Activated naive CD8-positive, alpha-beta T cell treated with anti-CD3 and anti-CD28 coated beads for 36 hours (primary cell): Measurements from ENCODE around the gene EIF4E3. TPM values are rescaled to one million over a fixed set of nuclear protein-coding genes. Genes with fewer than 3 reads are reported as not detected.

ENCODE experiments used
- DNase-seq: peaks from one replicate; pipeline ENCODE4 v3.0.0; 2021
- H3K27ac Mint-ChIP-seq: one replicate; pipeline ENCODE4 v1.8.0; 2022; ENCODE audit warnings: mild to moderate bottlenecking, moderate library complexity, mixed read lengths
- H3K27me3 Mint-ChIP-seq: one replicate; pipeline ENCODE4 v1.8.0; 2022; ENCODE audit warnings: mild to moderate bottlenecking, mixed read lengths
- H3K36me3 Mint-ChIP-seq: one replicate; pipeline ENCODE4 v1.8.0; 2021; ENCODE audit warnings: mild to moderate bottlenecking, mixed read lengths
- H3K4me1 Mint-ChIP-seq: one replicate; pipeline ENCODE4 v1.8.0; 2021; ENCODE audit warnings: mixed read lengths
- H3K4me3 Mint-ChIP-seq: one replicate; pipeline ENCODE4 v1.8.0; 2022; ENCODE audit warnings: mild to moderate bottlenecking, moderate library complexity, mixed read lengths
- H3K9me3 Mint-ChIP-seq: one replicate; pipeline ENCODE4 v1.8.0; 2022; ENCODE audit warnings: mixed read lengths
- total RNA-seq, 2 experiments: library from RNA; stranded (reverse); gene quantifications; one replicate each; pipeline ENCODE4 v1.2.3, GENCODE V29; 2021

Gene EIF4E3
- total RNA-seq, 2 experiments from 2014 or later: 24.9 to 26.1 TPM

DNA sequence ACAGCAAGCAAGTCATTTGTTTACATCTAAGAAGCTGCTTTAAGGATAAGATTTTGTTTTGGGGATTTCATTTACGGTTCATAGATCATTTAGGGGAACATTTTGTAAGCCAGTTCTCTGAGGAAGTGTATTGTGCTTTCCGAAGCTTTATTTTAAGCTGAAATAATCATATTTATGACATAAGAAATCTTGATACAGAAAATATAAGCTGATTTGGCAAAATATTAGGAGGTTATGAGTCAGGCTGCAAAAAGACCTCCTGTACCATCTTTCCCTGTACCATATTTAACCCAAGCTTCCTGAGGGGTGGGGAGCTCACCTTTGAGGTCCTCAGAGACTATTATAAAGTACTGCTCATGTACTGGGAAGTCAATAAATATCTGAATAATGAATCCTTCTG, 8.1 kb upstream of the EIF4E3 start:
- Mint-ChIP-seq H3K27ac (no peak overlapping the region), H3K4me3 (no peak overlapping the region), H3K27me3 (peaks cover 12% of the 10 kb centered on the region), H3K4me1 (peaks cover 14% of the 10 kb centered on the region), H3K36me3 (peaks cover 2% of the 10 kb centered on the region), H3K9me3 (peaks cover 6% of the 10 kb centered on the region)
- DNase-seq: no peak

DNA sequence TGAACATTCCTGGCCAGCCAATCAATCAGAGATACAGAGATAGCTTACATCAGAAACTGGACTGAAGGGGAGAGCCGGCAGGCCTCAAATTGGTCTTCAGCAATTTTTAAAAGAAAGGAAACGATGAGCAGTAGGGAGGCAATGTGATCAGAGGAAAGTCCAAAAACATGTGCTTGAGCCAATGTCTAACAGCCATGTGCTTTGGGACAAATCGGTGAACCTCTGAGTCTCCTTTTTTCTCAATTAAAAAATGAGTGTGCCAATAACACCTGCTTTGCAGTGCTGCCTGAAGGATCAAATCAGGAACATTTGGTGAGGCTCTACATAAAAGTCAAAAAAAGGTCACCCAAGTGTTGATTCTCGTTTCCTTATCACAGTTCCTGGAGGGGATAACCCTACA, 7.4 kb upstream of the EIF4E3 start:
- Mint-ChIP-seq H3K4me3 (no peak overlapping the region), H3K27me3 (peaks cover 8% of the 10 kb centered on the region), H3K27ac (no peak overlapping the region), H3K9me3 (peaks cover 5% of the 10 kb centered on the region), H3K4me1 (peaks cover 16% of the 10 kb centered on the region), H3K36me3 (peaks cover 2% of the 10 kb centered on the region)
- no peak for DNase-seq

DNA sequence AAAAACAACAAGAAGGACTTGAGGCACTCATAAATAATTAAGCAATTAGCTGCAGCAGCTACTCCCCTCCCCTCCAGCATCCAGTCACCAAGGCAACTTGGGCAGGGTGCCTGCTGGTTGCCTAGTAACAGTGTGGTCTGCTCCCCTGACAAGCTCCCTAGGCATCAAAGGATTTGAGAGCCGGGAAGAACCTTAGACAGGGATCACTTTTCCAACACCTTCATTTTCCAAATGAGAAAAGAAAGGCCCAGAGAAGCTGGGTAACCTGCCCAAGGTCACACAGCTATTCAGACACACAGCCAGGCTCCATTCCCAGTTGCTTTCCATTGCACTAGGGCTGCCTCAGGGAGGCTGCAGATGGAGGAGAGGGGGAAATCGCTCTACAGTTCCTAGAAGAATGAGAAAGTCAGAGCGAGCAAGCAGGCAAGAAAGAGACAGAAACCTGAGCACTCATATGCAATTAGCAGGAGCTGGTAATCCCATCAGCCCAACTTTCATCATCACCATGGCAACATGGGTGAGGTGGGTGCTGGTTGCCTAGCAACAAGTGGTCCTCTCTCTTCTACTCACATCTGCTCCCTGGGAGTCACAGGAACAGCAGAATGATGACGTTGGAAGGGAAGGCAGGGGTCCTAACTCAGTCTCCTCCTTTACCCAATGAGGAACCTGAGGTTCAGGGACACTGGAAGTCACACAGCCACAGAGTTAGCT, 3.6 kb upstream of the EIF4E3 start:
- no peak overlapping the region for H3K27ac Mint-ChIP-seq
- H3K36me3 Mint-ChIP-seq: peaks cover 8% of the 10 kb centered on the region
- no peak overlapping the region for H3K4me3 Mint-ChIP-seq
- DNase-seq: peak; percentile 29
- no peaks in the 10 kb centered on the region for H3K9me3 Mint-ChIP-seq
- H3K4me1 Mint-ChIP-seq: peaks cover 35% of the 10 kb centered on the region
- H3K27me3 Mint-ChIP-seq: no peaks in the 10 kb centered on the region

DNA sequence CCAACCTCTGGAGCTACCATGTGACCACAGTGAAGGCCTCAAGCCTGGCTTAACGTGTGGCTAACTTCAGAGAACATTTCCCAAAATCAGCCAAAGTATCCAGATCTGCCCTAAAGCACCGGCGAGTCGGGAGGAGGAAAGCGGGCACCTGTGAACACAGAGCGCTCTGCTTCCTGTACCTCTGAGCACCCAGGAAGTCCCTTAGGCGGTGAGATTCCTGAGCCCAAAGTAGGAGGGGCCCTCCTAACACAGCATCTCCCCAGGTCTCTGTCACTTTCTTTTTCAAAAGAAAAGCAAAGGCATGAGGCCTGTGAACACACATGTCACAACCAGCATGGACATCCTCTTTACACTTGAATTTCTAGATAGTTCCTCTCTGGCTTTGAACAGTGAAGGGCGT, 944 bp upstream of the EIF4E3 start:
- peaks cover 54% of the 10 kb centered on the region for H3K4me1 Mint-ChIP-seq
- H3K36me3 Mint-ChIP-seq: peaks cover 11% of the 10 kb centered on the region
- DNase-seq: peak; percentile 38
- peak overlapping the region; percentile 96 for H3K4me3 Mint-ChIP-seq
- H3K27me3 Mint-ChIP-seq: no peaks in the 10 kb centered on the region
- H3K27ac Mint-ChIP-seq: peak overlapping the region; percentile 98
- H3K9me3 Mint-ChIP-seq: no peaks in the 10 kb centered on the region

DNA sequence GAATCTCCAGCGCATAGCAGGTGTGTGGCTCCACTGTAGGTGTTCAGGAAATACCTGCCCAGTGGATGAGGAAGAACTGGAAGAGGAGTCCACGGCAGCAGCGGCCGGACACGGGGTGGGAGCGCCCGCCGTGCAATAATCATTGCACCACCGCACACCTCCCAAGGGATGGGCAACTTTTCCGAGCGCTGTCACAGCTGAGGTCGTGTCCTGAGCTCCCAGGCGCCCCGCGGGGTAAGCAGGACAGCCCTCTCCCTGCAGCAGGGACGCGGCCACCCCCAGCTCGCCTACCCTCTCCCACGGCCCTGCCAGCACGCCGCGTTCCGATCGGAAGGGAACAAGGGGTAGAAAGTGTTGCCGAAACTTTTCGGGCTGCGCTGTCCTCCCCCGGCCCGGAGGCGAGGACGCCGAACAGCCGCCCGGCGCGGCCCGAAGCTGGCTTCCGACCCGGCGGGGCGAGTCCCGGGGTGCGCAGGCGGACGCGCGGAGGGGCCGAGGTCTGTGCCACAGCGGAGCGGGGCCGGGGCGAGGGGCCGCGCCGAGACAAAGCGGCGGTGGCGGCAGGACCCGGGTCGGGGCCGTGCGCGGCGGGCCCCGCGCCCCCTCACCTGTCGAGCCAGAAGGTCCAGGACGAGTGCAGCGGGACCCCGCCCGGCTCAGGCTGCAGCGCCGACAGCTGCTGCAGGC, 475 bp downstream of the EIF4E3 start:
- H3K9me3 Mint-ChIP-seq: no peaks in the 10 kb centered on the region
- DNase-seq: peak; percentile 61
- H3K4me1 Mint-ChIP-seq: peaks cover 58% of the 10 kb centered on the region
- peak overlapping the region; percentile 94 for H3K27ac Mint-ChIP-seq
- H3K36me3 Mint-ChIP-seq: peaks cover 19% of the 10 kb centered on the region
- no peaks in the 10 kb centered on the region for H3K27me3 Mint-ChIP-seq
- peak overlapping the region; percentile 91 for H3K4me3 Mint-ChIP-seq

DNA sequence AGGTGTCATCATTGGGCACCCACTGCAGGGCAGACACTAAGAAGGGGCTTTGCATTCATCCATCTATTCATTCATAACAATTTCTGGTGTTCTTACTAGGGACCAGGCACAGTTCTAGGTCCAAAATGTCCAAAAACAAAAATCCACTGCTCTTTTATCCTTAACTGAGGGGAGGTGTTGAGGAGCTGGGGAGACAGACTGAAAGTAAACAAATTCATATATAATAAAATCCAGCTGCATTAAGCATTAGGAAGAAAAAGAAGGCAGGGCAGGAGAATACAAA, 1.1 kb downstream of the EIF4E3 start:
- Mint-ChIP-seq H3K9me3 (peaks cover 1% of the 10 kb centered on the region), H3K4me1 (peaks cover 59% of the 10 kb centered on the region), H3K27ac (peak overlapping the region; percentile 94), H3K27me3 (no peaks in the 10 kb centered on the region), H3K36me3 (peaks cover 25% of the 10 kb centered on the region), H3K4me3 (peak overlapping the region; percentile 91)
- DNase-seq: no peak

DNA sequence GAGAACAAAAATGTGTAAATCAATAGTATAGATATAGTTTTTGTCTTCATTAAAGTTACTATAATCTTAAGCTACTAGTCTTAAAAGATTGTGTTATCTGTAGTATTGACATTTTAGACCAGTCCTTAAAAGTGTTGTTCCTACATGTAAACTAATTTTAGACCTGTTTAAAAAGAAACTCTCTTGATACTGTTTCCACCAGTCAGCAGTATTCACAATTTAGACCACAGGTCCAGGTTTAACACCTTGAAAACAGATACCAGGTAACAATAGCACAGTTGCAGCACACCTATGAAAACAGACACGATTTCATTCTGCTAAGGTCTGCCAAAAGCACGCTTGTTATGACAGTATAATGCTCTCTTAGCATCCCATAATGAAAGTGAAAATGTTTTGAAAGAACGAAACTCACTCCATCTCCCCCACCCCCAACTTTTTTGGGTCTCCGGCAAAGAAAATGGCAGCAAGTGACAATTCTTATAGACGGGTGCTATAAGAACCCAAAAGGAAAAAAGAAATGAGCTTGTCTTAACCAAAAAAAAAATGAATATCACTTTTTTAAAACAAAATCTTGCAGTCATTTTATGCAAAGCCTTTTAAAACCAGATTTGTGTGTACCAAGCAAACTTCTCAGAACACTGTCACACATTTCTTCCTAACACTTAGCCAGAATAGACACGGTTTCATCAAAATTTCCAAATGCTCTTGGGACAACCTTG, 1.6 kb downstream of the EIF4E3 start:
- Mint-ChIP-seq H3K4me3 (peak overlapping the region; percentile 91), H3K27me3 (no peaks in the 10 kb centered on the region), H3K27ac (peak overlapping the region; percentile 94), H3K9me3 (peaks cover 1% of the 10 kb centered on the region), H3K4me1 (peaks cover 61% of the 10 kb centered on the region), H3K36me3 (peaks cover 27% of the 10 kb centered on the region)
- peak; percentile 50 for DNase-seq

DNA sequence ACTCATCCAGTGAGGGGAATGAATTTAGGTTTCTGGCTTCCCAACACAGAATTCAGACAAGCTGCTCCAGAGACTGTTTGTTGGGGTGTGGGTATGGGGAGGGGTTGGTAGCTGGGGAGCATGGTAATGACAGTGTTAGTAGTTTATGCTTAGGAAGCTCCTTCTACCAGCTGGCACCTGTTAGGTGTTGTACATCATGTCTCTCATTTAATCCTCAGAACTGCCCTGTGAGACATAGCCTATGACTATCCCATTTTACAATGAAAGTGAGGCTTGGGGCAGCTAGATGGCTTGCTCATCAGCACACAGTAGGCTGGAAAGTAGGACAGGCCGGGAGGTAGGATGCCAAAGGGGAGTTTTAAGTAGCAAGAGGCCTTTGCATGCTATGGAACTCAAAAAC, 2.5 kb downstream of the EIF4E3 start:
- H3K36me3 Mint-ChIP-seq: peaks cover 27% of the 10 kb centered on the region
- H3K4me1 Mint-ChIP-seq: peaks cover 64% of the 10 kb centered on the region
- H3K9me3 Mint-ChIP-seq: peaks cover 1% of the 10 kb centered on the region
- peak overlapping the region; percentile 94 for H3K27ac Mint-ChIP-seq
- no peaks in the 10 kb centered on the region for H3K27me3 Mint-ChIP-seq
- no peak for DNase-seq
- H3K4me3 Mint-ChIP-seq: peak overlapping the region; percentile 68

DNA sequence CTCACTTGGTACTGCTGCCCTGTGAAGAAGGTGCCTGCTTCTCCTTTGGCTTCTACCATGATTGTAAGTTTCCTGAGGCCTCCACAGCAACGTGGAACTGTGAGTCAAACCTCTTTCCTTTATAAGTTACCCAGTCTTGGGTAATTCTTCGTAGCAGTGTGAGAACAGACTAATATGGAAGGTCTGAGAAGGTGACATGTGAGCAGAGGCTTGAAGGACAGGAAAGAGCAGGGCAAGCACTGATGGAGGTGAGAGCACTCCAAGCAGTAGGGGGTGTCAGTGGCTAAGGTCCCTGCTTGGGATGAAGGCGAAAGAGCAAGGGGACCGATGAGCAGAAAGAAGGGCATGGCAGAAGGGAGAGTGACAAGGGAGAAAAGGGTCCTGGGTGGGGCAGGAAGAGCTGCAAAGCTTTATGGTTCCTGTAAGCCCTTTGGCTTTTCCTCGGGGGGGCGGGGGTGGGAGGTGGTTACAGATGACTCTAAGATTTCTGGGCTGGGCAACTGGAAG, 3.5 kb downstream of the EIF4E3 start:
- Mint-ChIP-seq H3K4me1 (peaks cover 68% of the 10 kb centered on the region), H3K27ac (peak overlapping the region; percentile 94), H3K36me3 (peaks cover 27% of the 10 kb centered on the region), H3K27me3 (no peaks in the 10 kb centered on the region), H3K4me3 (peak overlapping the region; percentile 61), H3K9me3 (peaks cover 1% of the 10 kb centered on the region)
- peak; percentile 21 for DNase-seq

DNA sequence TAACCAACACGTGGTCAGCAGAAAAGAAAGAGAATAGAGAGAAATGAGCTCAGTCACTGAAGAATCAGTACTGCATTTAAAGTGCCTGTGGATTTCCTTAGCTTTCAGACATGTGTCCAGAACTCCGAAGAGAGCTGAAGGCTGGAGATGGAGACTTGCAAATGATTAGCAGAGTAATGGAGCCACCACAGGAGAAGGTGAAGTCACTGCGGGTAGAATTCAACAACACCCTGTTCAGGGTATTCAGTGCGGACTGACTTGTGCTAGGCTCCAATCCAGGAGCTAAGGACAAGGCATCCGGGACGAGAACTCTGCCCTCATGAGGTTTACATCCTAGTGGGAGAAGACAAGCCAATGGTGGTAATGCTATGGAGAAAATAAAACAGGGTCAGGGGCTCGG, 4.2 kb downstream of the EIF4E3 start:
- H3K27me3 Mint-ChIP-seq: no peaks in the 10 kb centered on the region
- H3K4me3 Mint-ChIP-seq: peak overlapping the region; percentile 61
- peak overlapping the region; percentile 94 for H3K27ac Mint-ChIP-seq
- peaks cover 65% of the 10 kb centered on the region for H3K4me1 Mint-ChIP-seq
- peaks cover 24% of the 10 kb centered on the region for H3K36me3 Mint-ChIP-seq
- peaks cover 1% of the 10 kb centered on the region for H3K9me3 Mint-ChIP-seq
- no peak for DNase-seq

DNA sequence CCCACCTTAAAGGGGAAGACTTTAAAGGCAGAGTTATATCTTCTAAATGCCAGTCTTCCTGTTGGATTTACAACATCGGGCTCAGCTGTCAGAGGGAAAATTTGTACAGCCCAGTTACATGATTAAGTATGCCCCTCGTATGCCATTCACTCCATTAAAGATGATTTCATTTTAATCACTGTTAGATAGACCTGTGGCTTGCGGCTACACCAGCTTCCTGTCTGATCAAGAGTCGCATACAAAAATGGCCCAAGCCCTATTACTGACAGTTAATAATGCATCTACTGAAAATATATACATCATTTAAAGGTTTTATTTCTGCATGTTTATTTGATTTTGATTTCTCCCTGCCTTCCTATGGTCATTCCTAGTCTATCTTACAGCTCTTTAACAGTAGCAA, 7.1 kb downstream of the EIF4E3 start:
- Mint-ChIP-seq H3K4me3 (no peak overlapping the region), H3K27ac (peak overlapping the region; percentile 73), H3K27me3 (no peaks in the 10 kb centered on the region), H3K9me3 (peaks cover 1% of the 10 kb centered on the region), H3K4me1 (peaks cover 79% of the 10 kb centered on the region), H3K36me3 (peaks cover 19% of the 10 kb centered on the region)
- DNase-seq: no peak

DNA sequence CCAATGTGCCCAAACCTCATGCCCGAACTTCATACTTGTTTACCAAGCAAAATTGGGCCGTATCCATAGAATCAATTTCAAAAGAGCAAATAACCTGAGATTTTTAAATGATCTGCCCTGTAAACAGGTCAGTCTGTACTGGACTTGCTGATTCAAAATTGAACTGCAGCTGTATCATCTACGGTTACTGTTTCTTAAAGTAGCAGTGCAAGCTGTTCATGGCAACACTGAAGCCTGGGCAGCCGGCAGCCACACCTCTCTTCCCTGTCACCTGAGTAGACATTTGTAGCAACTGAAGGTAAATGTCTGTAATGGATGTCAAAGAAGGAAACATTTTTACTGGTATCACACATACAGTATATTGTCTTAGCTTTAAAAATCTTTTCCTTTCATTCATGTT, 10.6 kb downstream of the EIF4E3 start:
- Mint-ChIP-seq H3K9me3 (peaks cover 1% of the 10 kb centered on the region), H3K27me3 (no peaks in the 10 kb centered on the region), H3K4me1 (peaks cover 74% of the 10 kb centered on the region), H3K27ac (no peak overlapping the region), H3K36me3 (peaks cover 11% of the 10 kb centered on the region), H3K4me3 (no peak overlapping the region)
- DNase-seq: no peak

DNA sequence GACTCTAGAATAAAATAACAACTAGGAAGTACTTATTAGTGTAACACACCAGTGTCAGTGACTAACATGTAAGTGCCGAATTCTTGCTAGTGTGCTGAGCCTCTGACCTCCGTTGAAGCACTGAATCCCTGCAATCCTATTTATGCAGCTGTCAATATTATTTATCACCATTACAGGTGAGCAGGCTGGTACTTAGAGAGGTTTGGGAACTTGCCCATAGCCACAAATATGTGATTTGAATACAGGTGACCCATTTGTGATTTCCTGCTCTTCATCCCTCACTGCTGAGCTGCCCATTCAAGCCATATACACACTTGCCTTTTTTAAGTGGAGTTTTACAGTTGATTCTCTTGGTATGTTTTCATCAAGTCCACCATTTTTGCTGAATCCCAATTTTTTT, 12.2 kb downstream of the EIF4E3 start:
- H3K4me1 Mint-ChIP-seq: peaks cover 61% of the 10 kb centered on the region
- H3K27me3 Mint-ChIP-seq: no peaks in the 10 kb centered on the region
- no peaks in the 10 kb centered on the region for H3K9me3 Mint-ChIP-seq
- H3K27ac Mint-ChIP-seq: no peak overlapping the region
- peaks cover 5% of the 10 kb centered on the region for H3K36me3 Mint-ChIP-seq
- H3K4me3 Mint-ChIP-seq: no peak overlapping the region
- DNase-seq: no peak

DNA sequence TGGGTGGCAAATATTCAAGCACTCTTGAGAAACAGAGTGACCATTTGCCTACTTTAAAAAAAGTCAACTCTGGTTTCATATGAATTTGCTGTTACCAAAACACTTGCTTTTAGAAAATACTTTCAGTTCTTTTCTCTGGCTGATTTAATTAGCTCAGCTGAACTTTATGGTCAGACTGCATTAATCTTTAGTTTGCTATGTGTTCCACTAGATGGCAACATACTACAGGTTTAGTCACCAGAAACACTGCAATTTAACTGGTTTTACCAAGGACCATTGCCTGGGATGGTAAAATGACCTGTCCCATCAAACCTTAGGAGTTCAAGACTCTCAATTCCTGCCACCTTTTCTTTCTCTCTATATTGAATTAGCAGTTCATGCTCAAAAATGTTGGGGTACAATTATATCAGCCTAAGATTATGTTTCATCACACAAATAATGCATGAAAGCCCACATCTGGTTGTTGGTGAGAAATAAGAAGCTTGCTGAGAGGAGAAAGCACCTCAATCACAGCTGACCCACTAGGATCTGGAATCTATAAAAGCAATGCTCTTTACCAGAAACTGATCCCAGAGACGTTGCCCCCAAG, 14.2 kb downstream of the EIF4E3 start:
- Mint-ChIP-seq H3K27ac (no peak overlapping the region), H3K27me3 (no peaks in the 10 kb centered on the region), H3K9me3 (no peaks in the 10 kb centered on the region), H3K4me3 (no peak overlapping the region), H3K36me3 (peaks cover 5% of the 10 kb centered on the region), H3K4me1 (peaks cover 54% of the 10 kb centered on the region)
- no peak for DNase-seq

DNA sequence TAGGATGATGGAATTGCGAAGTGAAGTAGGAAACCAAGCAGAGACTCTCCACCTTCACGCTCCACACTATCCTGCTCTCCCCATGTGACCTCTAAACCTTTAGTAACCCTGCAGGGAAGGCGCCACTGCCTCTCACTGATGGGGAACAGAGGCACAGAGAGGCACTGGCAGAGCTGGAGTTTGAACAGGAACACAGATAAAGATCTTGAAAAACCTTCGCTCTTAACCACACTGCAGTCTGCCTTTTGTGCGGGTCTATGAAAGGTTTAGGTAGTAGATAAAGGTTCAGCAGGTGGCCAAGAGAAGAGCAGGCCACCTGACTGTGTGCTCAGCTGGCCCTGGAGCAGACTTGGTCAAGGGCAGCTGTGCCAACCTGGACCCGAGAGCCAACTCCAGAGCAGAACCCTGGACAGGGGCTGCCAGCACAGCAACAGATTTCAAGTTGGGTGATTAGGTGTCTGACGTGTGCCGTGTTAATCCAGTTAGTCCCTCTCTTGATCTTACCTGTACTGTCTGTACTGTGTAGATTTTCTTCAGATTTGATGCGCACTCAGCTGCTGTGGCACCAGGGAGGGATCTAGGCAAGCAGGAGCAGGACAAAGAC, 15.2 kb downstream of the EIF4E3 start:
- Mint-ChIP-seq H3K4me3 (no peak overlapping the region), H3K27ac (no peak overlapping the region), H3K27me3 (no peaks in the 10 kb centered on the region), H3K9me3 (no peaks in the 10 kb centered on the region), H3K36me3 (peaks cover 13% of the 10 kb centered on the region), H3K4me1 (peaks cover 59% of the 10 kb centered on the region)
- DNase-seq: no peak
